GM21528 (cell line): ENCODE results near the gene CCDC74A.
"Not testable (repeated sequence)": the region's sequence is repeated elsewhere in the genome, so short reads cannot be mapped to it uniquely, and the experiment has no call there.

Experiments used
- ATAC-seq: cut with Tn5 transposase; IDR thresholded peaks from one replicate; pipeline ENCODE4 v1.9.1; 2021; ENCODE audit warnings: mild to moderate bottlenecking, moderate library complexity; ENCODE audit not compliant: unreplicated experiment, low FRiP score

The CCDC74A gene

GRCh38 chr2:131527131-131528001, at the start of gene CCDC74A:
Gene CCDC74A, plus strand, starts transcription at chr2:131527888. Its CDS starts 83 bp downstream, at chr2:131527971.
- peak; percentile 90 for ATAC-seq

GRCh38 chr2:131478074-131478849, 49.4 kb upstream of the CCDC74A start:
- not testable (repeated sequence) for ATAC-seq

DNA sequence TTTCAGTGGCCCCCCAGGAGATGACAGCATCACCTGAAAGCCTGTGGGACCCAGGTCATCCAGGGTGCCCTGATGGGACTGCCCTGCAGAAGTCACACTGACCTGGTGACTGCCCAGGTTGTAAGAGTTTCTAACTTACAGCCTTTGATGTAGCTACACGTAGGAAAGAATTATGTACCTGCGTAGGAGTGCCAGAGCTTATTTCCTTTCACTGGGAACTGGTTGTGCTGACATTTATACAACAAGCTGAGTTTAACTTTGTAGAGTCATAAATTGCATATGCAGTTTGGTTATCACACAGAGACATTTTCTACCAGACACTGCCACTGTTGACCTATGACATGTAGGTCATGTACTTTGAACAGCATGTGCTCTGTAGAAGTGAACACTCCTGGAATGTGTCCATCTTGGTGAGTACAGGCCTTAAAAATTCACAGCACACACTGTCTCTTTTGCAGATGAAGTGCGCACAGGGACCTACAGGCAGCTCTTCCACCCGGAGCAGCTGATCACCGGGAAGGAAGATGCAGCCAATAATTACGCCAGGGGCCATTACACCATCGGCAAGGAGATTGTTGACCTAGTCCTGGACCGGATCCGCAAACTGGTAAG, 48.7 kb upstream of the CCDC74A start:
- ATAC-seq: not testable (repeated sequence)

GRCh38 chr2:131480351-131480750, 47.3 kb upstream of the CCDC74A start:
- ATAC-seq: not testable (repeated sequence)

GRCh38 chr2:131482506-131483155, 45.1 kb upstream of the CCDC74A start:
- not testable (repeated sequence) for ATAC-seq

GRCh38 chr2:131483981-131484820, 43.5 kb upstream of the CCDC74A start:
- not testable (repeated sequence) for ATAC-seq

- ATAC-seq: not testable (repeated sequence)
Measured at GRCh38 chr2:131484906-131485460, 42.7 kb upstream of the CCDC74A start.

GRCh38 chr2:131486201-131486902, 41.3 kb upstream of the CCDC74A start:
- not testable (repeated sequence) for ATAC-seq

DNA sequence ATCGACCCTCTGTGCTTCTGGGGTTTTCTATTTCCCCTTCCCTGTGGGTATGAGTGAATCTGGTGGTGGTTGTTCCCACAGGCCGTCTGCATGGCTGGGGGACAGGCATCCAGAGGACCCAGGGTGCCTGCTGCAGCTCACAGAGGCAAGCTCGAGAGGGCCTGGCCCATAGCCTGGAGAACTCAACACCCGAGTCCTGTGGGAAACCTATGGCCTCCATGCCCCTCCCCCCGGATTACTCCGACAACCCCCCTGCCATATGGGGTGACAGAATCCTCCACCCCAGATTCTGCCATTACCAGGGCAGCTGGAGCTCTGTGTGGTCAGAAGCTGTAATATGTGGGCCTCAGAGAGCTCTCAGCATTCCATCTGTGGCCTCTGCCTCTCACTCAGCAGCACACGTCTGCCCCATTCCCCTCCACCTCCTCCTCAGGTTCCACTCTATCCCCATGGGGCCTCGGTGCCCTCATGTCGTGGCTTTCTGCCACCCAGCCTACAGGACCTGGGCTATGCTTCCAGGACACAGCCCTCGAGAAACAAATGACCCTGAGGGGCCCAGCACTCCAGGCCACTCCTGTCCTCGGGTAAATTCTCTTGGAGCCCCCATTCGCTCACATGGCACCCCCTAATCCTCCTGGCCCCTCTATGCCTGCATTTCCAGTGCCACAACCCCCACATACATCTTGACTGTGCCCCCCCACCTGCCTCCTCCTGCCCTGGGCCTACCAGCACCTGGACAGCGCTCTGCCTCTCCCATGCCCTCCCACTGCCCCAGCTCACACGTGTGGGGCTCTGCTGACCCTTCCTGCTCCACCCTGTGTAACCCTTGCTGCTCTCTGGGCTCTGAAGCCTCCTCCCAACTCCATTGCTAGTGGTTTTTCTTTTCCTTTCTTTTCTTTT, 39.1 kb upstream of the CCDC74A start:
- no peak for ATAC-seq

- not testable (repeated sequence) for ATAC-seq
Measured at GRCh38 chr2:131490616-131491468, 36.8 kb upstream of the CCDC74A start.

DNA sequence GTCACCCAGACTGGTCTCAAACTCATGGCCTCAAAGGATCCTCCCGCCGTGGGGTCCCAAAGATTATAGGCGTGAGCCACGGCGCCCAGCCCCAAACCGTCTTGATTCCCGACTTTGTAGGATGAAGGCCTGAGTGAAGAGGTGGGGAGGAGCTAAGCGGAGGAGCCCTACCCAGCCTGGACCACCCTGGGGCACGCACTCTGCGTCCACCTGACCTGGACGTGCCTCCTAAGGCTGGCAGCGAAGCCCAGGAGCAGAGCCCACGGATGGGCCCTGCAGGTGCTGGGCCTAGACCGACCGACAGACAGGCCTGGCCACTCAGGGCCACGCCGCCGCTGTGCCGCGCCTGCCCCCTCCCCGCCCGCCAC, 36.2 kb upstream of the CCDC74A start:
- peak; percentile 16 for ATAC-seq

DNA sequence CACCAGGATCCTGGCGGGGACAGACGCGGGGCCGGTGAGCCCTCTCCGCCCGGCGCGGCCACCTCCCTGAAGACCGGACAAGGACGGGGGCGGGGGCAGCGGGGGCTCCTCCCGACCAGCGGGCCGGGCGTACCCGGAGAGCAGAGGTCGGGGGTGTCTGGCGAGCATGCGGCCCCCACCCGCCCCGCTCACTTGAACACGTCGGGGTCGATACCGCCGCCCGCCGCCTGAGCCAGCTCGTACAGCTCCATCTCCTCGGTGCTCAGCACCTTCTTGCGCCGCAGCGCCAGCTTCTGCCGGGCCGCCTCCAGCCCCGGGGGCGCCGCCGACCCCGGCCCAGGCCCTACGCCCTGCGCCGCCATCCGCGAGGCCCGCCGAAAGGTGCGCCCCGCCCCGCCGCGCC, 35.7 kb upstream of the CCDC74A start, which contains the start of gene MZT2A:
TSS of gene MZT2A (minus strand) at position 383 of the 403 bp plus-strand sequence. CDS start at position 362, 21 bp downstream.
- peak; percentile 12 for ATAC-seq

GRCh38 chr2:131492418-131493198, 35.1 kb upstream of the CCDC74A start:
- peak; percentile 72 for ATAC-seq

- ATAC-seq: peak; percentile 31
Measured at GRCh38 chr2:131493199-131493968, 34.3 kb upstream of the CCDC74A start.

DNA sequence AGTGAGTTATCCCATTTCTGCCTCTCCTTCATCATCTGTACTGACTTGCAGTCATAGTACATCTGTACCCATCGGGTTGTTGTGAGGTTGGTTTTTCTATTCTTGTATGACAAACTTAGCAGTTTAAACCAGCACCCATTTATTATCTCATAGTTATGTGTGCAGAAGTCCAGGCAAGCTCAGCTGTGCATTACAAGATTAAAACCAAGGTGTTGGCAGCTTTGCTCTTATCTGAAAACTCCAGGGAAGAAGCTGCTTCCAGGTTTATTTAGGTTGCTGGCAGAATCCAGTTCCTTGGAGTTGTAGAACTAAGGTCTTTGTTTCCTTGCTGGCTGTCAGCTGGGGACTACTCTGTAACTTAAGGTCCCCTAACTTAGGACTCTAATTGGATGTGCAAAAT, 32.2 kb upstream of the CCDC74A start:
- ATAC-seq: not testable (repeated sequence)
